Ovary (tissue), 9 donors: ENCODE results near the gene MCTP1. TPM values are rescaled to one million over a fixed set of nuclear protein-coding genes. Genes with fewer than 3 reads are reported as not detected.

Source experiments
- DNase-seq, 5 donors: peaks; one replicate each; pipeline ENCODE4 v3.0.0-alpha.2; 2019 to 2020
- H3K27ac ChIP-seq, 2 donors: fragments of 200-600 bp; one replicate each; pipeline versions ENCODE4 v1.5.1 to v1.8.0; 2019 to 2022
- H3K27me3 ChIP-seq: fragments of 200-600 bp; one replicate; pipeline ENCODE4 v1.8.0; 2022
- H3K36me3 ChIP-seq: fragments of 200-600 bp; sonication (generic); one replicate; pipeline ENCODE4 v1.5.1; 2019
- H3K4me1 ChIP-seq: one replicate; pipeline ENCODE4 v1.8.1; 2013; ENCODE audit warnings: mild to moderate bottlenecking, moderate library complexity; ENCODE audit not compliant: insufficient read depth
- H3K4me3 ChIP-seq: fragments of 200-600 bp; sonication (generic); one replicate; pipeline ENCODE4 v1.5.1; 2017
- H3K9me3 ChIP-seq, 2 donors: fragments of 200-600 bp in 1 of 2; sonication (generic) in 1 of 2; one replicate each; pipeline versions ENCODE4 v1.5.1 to v1.8.1; 2013 to 2019; ENCODE audit warnings: mild to moderate bottlenecking in 1 of 2, moderate library complexity in 1 of 2
- EP300 ChIP-seq: sonication (generic); formaldehyde crosslinking; IDR thresholded peaks from one replicate; pipeline ENCODE4 v1.6.1; 2017; ENCODE audit warnings: antibody characterized with exemption
- POLR2A ChIP-seq: fragments of 450-650 bp; IDR thresholded peaks from one replicate; pipeline ENCODE4 v1.6.1; 2017; ENCODE audit warnings: antibody characterized with exemption, mild to moderate bottlenecking, moderate library complexity
- WGBS, 3 donors: extraction: QIAGEN DNeasy Blood & Tissue Kit in 1 of 3; methylation state at CpG; one replicate each; pipeline versions ENCODE4 v1.1.5 to v1.1.7; 2013 to 2017; 5-methylcytosine and 5-hydroxymethylcytosine counted together
- intact Hi-C, 4 donors: fragments of 100-400 bp; cut with DNase I; formaldehyde crosslinking; loops; one replicate each; pipeline versions ENCODE4 v1.11.0 to v1.15.1; 2022 to 2023
- polyA plus RNA-seq, 2 donors: library from polyadenylated mRNA; stranded (reverse); fragments of 200-250 nt in 1 of 2; fragments of 350-450 nt in 1 of 2; fragmentation: Illumina TruSeq in 1 of 2; extraction: RNeasy Lipid Tissue Mini Kit (QIAGEN cat#74804) in 1 of 2; gene quantifications; one replicate each; pipeline ENCODE4 v1.2.3, GENCODE V29; 2013 to 2014
- total RNA-seq, 7 donors: library from RNA; depleted of rRNA in 2 of 7; stranded (reverse); fragments of >200 nt in 2 of 7; fragmentation: NEBNext Ultra II Directional in 3 of 7; extraction: Animal tissue kit (Norgen Biotek cat#: 25700) in 3 of 7; gene quantifications; one replicate each; pipeline versions ENCODE4 v1.1.0 to v1.2.4, GENCODE V29; 2016 to 2023
- TF ChIP-seq, protein P1 (sequence below), 3 donors: fragments of 450-650 bp in 2 of 3; fragments of 200-600 bp in 1 of 3; IDR thresholded peaks; one replicate each; pipeline versions ENCODE4 v1.5.1 to v1.8.0; 2016 to 2022; ENCODE audit warnings: antibody characterized with exemption in 3 of 3, mild to moderate bottlenecking in 1 of 3
- donor health status: DM: no; HTN: no; CAD: no; lungs with moderate emphysema.
- donor health status: DM: no; HTN: no; CAD: no.
- donor health status: Bipolar disorder and iron deficiency.
- donor health status: DM: yes; HTN: yes; CAD: no.
- donor health status: DM: no; HTN: no; CAD: no.
- donor health status: DM: yes; HTN: yes; CAD: no.

The MCTP1 gene
- total and polyA plus RNA-seq, 9 donors = 1.7 to 11.4 (median 5.0) TPM

DNA sequence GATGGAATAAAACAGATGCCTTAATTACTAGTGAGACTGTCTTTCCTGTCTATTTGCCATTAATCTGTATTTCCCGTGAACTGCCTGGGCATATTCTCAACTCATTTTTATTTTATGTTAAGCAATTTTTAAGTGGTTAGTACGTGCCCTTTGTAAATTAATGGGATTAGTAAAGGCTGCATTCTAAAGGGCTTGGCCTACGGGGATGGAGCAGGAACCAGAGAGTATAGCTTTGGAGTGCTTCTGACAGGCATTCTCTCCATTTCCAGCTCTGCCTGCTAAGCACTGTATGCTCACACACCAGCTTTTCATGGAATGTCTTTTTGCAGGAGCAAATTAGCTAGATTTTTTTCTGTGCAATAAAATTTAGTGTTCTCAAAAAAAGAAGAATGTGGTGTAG, 241.2 kb downstream of the MCTP1 start:
- Histone ChIP-seq H3K36me3 (no peaks in the 10 kb centered on the region), H3K27ac (no peak overlapping the region), H3K27me3 (no peaks in the 10 kb centered on the region), H3K4me3 (no peak overlapping the region), H3K9me3 (no peaks in the 10 kb centered on the region), H3K4me1 (no peaks in the 10 kb centered on the region)
- no peak for TF ChIP-seq EP300
- TF ChIP-seq POLR2A = no peak
- TF ChIP-seq, protein P1, sequence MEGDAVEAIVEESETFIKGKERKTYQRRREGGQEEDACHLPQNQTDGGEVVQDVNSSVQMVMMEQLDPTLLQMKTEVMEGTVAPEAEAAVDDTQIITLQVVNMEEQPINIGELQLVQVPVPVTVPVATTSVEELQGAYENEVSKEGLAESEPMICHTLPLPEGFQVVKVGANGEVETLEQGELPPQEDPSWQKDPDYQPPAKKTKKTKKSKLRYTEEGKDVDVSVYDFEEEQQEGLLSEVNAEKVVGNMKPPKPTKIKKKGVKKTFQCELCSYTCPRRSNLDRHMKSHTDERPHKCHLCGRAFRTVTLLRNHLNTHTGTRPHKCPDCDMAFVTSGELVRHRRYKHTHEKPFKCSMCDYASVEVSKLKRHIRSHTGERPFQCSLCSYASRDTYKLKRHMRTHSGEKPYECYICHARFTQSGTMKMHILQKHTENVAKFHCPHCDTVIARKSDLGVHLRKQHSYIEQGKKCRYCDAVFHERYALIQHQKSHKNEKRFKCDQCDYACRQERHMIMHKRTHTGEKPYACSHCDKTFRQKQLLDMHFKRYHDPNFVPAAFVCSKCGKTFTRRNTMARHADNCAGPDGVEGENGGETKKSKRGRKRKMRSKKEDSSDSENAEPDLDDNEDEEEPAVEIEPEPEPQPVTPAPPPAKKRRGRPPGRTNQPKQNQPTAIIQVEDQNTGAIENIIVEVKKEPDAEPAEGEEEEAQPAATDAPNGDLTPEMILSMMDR (IDR thresholded peaks at IDR 0.05) = no peak
- no peak for DNase-seq
- 59 to 68% (median 61%) methylated on average over 3 of the region's 3 CpGs for WGBS, 3 donors
- intact Hi-C loops = no loop called here

DNA sequence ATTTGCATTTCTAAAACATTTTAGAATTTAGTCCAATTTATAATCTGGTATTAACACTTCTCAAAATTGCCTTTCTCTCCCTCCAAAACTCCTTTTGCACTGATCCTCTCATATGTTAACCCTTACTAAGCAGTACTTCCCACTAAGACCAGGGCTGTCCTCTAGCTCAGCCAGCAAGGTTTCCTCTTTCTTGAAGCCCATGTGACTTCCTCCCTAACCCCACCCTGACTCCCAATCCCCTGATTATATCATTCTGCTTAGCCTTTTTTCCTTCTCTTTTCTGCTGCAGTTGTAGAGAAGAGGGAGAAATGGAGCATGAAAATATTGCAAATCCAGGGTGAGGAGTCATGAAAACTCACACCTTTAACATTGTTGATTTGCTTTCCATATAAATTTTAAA, 241.7 kb downstream of the MCTP1 start:
- H3K4me1 ChIP-seq = no peaks in the 10 kb centered on the region
- no peaks in the 10 kb centered on the region for H3K27me3 ChIP-seq
- intact Hi-C loops = no loop called here
- no peaks in the 10 kb centered on the region for H3K36me3 ChIP-seq
- no peak overlapping the region for H3K27ac ChIP-seq
- DNase-seq = no peak
- no peaks in the 10 kb centered on the region for H3K9me3 ChIP-seq
- TF ChIP-seq, protein P1 (IDR thresholded peaks at IDR 0.05) = no peak
- TF ChIP-seq POLR2A = no peak
- TF ChIP-seq EP300 = no peak
- H3K4me3 ChIP-seq = no peak overlapping the region

DNA sequence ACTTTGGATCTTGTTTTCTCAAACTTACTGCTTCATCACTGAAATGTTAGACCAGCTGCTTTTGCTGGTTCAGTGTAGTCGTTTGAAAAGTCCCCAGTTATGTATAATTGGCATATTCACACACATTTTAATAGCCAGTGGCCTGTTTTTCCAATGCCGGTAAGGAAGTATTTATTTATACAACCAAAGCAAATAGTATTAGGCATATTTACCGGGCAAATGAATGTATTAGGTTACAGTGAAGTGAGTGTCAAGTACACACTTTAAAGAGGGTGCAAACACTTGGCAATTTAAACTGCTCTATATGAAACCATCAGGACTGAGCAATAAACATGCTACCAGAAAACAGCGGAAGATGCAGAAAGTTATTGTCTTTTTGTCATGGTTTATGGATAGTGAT, 242.9 kb downstream of the MCTP1 start:
- WGBS, 3 donors = 71 to 80% (median 73%) methylated on average over 4 of the region's 4 CpGs
- TF ChIP-seq, protein P1 (IDR thresholded peaks at IDR 0.05) = no peak
- TF ChIP-seq POLR2A = no peak
- no peak for TF ChIP-seq EP300
- intact Hi-C loops = no loop called here

DNA sequence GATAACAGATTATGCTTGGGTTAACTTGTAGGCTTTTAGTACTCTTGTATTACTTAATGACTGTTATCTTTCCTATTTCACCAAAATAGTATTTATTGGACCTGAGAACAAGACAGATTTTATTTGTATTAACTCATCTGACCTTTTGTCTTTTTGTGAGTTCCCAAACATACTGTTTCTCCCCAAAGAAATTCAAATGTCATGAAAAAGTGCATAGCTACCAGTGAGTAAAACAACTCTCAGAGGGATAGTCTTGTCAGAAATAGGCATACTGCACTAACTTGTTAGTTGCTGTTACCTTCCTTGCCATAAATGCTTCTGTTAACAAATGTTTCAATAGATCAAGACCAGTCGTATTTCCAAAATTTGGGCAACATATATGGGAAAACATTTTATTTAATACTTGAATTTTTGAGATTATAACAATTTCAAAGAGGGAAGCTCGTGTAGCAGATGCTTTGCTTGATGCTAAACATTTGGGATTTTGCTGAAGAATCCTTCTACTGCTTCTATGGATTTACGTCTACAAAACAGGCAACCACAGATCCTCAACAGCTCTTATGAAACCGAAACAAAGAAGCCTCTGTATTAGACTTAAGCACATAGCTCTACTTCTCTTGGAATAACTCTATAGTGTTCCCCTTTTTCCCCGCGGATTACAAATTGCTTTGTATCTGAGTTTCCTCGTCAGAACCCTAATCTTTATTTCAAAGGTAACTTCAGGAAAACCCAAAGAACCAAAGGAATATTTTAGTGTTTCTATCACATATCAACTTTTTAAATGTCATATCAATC, 248.8 kb downstream of the MCTP1 start:
- H3K36me3 ChIP-seq = no peaks in the 10 kb centered on the region
- 65 to 68% (median 67%) methylated on average over 7 of the region's 7 CpGs for WGBS, 3 donors
- DNase-seq = no peak
- no peaks in the 10 kb centered on the region for H3K27me3 ChIP-seq
- intact Hi-C loops = no loop called here
- H3K9me3 ChIP-seq = no peaks in the 10 kb centered on the region
- no peaks in the 10 kb centered on the region for H3K4me1 ChIP-seq
- no peak overlapping the region for H3K4me3 ChIP-seq
- no peak for TF ChIP-seq POLR2A
- TF ChIP-seq, protein P1 (IDR thresholded peaks at IDR 0.05) = no peak
- no peak for TF ChIP-seq EP300
- H3K27ac ChIP-seq = no peak overlapping the region

More for the DNA sequence above, 242.9 kb downstream of the MCTP1 start:
- Histone ChIP-seq H3K4me1 (no peaks in the 10 kb centered on the region), H3K4me3 (no peak overlapping the region), H3K27ac (no peak overlapping the region), H3K27me3 (no peaks in the 10 kb centered on the region), H3K9me3 (no peaks in the 10 kb centered on the region), H3K36me3 (no peaks in the 10 kb centered on the region)
- no peak for DNase-seq
